Measurements from ENCODE around the gene ACAP1. TPM values are rescaled to one million over a fixed set of nuclear protein-coding genes. Genes with fewer than 3 reads are reported as not detected.
A peak's percentile ranks its signal among the peaks of the same experiment; 100 is the strongest.
"Not testable (repeated sequence)": the region's sequence is repeated elsewhere in the genome, so short reads cannot be mapped to it uniquely, and the experiment has no call there.

ACAP1 gene
- total RNA-seq, 1 donor from 2014 or later, result not detected

GRCh38 chr17:7354262-7354843 is 18.0 kb downstream of the ACAP1 start:
- no peak for DNase-seq (ENCODE audit: low read depth)

DNA sequence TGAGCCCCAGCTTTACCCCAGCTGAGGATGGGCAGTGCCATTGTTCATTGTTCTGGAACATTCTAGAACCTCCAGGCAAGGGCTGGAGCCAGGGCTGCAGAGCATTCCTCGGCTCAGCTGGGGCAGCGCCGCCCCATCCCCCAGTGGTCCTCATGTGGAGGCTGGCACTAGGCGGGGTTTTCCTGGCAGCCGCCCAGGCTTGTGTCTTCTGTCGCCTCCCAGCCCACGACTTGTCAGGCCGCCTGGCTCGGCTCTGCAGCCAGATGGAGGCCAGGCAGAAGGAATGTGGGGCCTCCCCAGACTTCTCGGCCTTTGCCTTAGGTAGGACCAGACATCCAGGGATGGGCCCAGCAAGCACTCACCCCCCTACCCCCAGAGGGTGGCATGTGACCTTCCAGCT is 18.7 kb downstream of the ACAP1 start, which contains the start of gene TMEM95:
Gene TMEM95, plus strand, starts transcription at position 104 of the 400 bp plus-strand sequence. Its CDS starts 49 bp downstream, at position 153.
- DNase-seq (ENCODE audit: low read depth), result peak; percentile 70

- DNase-seq (ENCODE audit: low read depth), result no peak
These were observed 19.2 kb downstream of the ACAP1 start for GRCh38 chr17:7355573-7355972.

DNA sequence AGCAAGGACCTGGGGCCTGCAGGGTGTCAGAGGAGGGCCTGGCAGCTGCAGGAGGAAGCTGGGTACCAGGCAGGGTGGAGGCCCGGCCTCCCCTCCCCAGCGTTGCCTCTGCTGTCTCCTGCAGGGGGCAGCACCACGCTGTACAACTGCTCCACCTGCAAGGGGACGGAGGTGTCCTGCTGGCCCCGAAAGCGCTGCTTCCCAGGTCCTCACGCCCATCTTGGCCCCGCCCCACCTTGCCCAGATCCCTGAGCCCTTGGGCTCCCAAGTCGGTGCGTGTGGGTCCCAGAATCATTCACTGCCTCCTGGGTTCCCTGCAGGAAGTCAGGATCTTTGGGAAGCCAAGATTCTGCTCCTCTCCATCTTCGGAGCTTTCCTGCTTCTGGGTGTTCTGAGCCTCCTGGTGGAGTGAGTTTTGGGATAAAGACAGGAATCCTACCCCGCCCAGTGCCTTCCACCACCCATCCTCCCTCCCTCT is 19.8 kb downstream of the ACAP1 start:
- DNase-seq (ENCODE audit: low read depth), result peak; percentile 57

DNA sequence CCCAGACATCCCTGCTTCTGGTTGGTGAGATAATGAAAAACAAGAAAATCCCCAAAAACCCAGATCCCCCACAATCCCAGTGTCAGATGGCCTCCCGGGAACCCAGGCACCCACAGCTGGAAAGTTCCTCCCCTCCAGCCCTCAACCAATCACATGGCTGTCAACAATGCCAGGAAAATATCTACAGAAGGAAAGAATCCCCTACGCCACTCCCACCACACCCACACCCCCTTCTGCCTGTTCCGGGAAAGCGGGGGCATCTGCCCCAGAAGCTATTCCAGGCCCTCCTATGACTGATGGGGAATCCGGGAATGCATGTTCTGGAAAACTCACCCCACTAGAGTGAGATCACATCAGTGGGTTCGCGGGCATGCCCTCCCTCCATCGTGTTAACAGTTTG is 20.4 kb downstream of the ACAP1 start:
- no peak for DNase-seq (ENCODE audit: low read depth)

DNA sequence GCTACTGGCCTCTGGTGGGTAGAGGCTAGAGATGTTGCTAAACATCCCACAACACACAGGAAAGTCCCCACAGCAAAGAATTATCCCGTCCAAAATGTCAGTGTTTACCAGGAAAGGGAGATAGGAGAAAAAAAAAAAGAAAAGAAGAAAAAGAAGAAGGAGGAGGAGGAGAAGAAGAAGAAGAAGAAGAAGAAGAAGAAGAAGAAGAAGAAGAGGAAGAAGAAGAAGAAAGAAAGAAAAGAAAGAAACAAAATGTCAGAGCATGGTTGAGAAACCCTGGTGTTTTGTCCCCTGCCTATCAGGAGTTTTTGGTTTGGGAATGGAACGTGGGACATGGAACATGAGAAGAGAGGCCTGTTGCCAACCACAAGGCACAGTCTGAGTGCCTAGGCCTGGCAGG is 21.1 kb downstream of the ACAP1 start:
- DNase-seq (ENCODE audit: low read depth), result no peak

- DNase-seq (ENCODE audit: low read depth), result no peak
These were observed 25.6 kb downstream of the ACAP1 start for GRCh38 chr17:7361906-7362305.

DNA sequence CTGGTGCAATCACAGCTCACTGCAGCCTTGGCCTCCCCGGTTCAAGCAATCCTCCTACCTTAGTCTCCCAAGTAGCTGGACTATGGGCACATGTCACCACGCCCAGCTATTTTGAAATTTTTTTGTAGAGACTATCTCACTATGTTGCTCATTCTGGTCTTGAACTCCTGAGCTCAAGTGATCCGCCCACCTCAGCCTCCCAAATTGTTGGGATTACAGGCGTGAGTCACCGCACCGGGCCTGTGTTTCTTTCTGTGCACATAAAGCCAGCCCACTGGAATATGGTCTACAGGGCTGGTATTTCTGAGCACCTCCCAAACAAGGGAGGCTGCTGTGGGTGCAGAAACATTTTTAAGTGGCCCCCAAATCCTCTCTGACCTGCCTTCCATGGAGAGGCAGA is 27.0 kb downstream of the ACAP1 start:
- no peak for DNase-seq (ENCODE audit: low read depth)

DNA sequence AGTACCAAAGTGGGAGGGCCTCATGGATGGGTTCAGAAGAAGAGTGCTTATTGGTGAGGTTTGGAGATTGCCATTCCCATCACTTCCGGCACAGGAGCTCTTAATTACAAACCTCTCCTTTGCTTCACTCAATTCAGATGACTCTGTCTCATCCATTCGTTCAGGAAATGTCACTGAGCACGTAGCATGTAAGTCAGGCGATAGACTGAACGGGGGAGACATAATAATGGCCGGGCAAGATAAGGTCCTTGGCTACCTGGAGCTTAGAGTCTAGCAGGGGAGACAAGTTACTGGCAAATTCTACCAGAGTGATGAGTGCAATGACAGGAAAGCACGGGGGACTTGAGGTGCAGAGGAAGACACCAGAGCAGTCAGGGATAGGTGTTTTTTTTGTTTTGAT is 29.6 kb downstream of the ACAP1 start:
- DNase-seq (ENCODE audit: low read depth), result not testable (repeated sequence)

DNA sequence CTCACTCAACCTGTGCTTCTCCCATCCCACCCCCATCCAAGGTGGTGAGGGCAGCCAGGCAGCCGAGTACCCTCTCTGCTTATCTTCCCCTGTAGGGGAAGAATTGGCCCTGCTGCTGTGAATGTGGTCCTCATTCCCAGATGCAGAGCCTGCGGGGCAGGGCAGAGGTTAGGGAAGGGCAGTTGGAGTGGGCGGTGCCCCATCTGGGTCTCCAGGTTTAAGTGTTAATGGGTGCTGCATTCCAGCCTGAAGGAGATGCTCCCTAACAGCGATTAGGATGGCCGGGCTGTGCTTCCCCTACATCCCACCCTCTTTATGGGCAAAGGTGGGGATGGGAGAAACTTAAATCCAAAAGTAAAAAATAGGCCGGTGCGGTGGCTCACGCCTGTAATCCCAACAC is 30.8 kb downstream of the ACAP1 start:
- no peak for DNase-seq (ENCODE audit: low read depth)

- DNase-seq (ENCODE audit: low read depth), result no peak
These were observed 31.7 kb downstream of the ACAP1 start for GRCh38 chr17:7367918-7368598.

DNA sequence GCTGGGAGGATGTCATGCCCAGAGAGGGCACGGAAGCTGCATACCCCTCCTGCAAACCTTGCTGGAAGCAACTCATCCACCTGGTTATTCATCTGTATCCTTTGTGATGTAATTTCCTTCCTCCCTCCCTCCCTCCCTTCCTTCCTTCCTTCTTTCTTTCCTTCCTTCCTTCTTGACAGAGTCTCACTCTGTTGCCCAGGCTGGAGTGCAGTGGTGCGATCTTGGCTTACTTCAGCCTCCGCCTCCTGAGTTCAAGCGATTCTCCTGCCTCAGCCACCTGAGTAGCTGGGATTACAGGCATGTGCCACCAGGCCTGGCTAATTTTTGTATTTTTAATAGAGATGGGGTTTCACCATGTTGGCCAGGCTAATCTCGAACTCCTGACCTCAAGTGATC is 32.3 kb downstream of the ACAP1 start:
- DNase-seq (ENCODE audit: low read depth), result not testable (repeated sequence)

DNA sequence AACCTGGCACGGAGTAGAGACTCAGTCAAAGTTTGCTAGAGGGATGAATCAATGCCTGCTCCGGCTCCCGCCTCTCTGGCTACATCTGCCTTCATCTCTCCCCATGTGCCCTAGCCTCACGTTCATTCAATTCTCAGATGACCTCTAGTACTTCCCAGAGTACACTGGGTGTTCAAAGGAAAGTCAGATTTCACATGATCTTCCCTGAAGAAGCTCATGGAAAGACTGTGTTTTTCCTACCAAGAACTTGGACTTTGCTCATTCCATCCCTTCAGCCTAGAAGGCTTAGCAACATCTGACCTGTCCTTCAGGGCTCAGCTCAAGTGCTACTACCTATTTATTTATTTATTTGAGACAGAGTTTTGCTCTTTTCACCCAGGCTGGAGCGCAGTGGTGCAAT is 33.5 kb downstream of the ACAP1 start:
- no peak for DNase-seq (ENCODE audit: low read depth)

DNA sequence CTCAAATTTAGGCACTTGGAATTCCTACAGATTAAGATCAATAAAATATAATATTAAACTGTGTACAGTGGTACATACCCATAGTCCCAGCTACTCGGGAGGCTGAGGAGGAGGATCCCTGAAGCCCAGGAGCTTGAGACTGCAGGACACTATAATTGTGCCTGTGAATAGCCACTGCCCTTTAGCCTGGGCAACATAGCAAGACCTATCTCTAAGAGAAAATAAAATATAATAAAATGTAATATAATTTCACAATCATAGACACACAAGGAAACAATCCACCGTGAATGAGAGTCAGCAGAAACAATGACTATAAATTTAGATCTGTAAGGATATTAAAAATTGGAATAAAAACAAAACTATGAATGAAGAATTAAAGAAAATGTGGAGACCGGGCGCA is 34.5 kb downstream of the ACAP1 start:
- no peak for DNase-seq (ENCODE audit: low read depth)

- peak; percentile 54 for DNase-seq (ENCODE audit: low read depth)
These were observed 38.0 kb downstream of the ACAP1 start for GRCh38 chr17:7374353-7374752.

- no peak for DNase-seq (ENCODE audit: low read depth)
These were observed 42.8 kb downstream of the ACAP1 start for GRCh38 chr17:7379134-7379533.

DNA sequence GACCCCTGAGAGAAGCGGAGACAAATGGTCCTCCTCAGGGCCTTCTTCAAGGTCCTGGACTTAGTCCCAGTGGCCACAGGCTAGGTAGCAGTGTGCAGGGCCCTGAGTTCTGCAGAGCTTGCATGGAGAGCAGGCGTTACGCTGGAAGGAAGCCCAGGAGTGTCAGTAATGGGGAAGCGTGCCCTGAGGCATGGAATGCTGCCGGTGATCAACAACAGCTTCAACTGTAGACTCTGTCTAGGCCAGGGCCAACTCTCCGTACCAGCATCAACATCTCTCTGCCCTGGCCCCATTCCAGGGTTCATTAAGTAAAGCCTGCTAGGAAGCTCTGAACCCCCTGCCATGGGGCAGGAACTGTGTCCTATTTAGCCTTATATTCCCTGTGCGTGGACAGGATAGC is 44.0 kb downstream of the ACAP1 start:
- DNase-seq (ENCODE audit: low read depth), result no peak

DNA sequence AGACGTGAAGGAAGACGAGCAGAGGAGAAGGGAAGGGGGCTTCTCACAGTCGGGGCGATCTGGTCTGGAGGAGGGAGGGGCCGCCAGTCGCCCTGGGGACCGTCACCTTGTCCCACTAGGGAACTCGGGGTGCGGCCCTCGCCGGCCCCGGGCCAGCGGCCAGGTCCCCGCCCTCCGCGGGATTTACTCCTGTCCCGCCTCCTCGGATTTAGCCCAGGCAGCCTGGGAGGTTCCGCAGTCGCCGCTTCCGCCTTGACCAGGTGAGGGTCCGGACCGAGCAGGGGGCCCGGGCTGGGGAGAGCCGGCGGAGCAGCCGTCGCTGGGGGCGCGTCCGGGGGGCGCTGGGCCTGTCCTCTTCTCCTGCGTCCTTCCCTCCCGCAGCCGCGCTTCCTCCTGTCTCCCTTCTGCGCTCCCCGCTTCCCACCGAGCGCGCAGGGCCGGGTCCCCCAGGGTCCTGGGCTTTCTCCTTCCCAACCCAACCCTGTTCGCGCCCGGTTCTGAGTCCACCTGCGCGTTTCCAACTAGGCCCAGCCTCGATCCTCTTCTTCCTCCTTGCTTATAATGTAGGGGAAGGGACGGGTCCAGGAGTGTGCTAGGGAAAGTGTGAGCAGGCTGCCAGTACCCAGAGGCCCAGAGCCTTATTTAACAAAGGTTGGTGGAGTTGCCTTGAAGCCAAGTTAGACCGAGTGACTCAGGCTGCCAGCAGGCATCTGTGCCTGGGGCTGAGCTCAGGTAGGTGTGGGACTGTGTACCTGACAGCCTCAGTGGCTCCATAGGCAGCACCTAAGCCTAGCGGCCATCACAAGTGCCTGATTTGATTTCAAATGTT is 44.7 kb downstream of the ACAP1 start, which contains the start of gene TNK1:
Gene TNK1, plus strand, starts transcription at position 235 of the 829 bp plus-strand sequence. CDS start 1,838 bp downstream, outside the sequence.
- no peak for DNase-seq (ENCODE audit: low read depth)

- DNase-seq (ENCODE audit: low read depth), result no peak
These were observed 46.6 kb downstream of the ACAP1 start for GRCh38 chr17:7382901-7383300.

GRCh38 chr17:7383371-7383741 is 47.0 kb downstream of the ACAP1 start:
- no peak for DNase-seq (ENCODE audit: low read depth)

GRCh38 chr17:7383742-7384488 is 47.6 kb downstream of the ACAP1 start:
- DNase-seq (ENCODE audit: low read depth), result peak; percentile 10

All from myocyte (in vitro differentiated cells).